MM.1S (cell line): ENCODE results near the gene PDXK.

Experiments used
- EZH2 ChIP-seq: fragments of 300-600 bp; sonication (generic); optimal IDR thresholded peaks from 2 replicates; pipeline ENCODE3; 2017; ENCODE audit warnings: low read depth, mild to moderate bottlenecking, antibody characterized with exemption, low read length, mixed read lengths
- EZH2phosphoT487 ChIP-seq: fragments of 300-600 bp; sonication (generic); IDR thresholded peaks from 2 replicates; pipeline ENCODE4 v1.6.1; 2018; ENCODE audit warnings: antibody characterized with exemption, low read length
- TF ChIP-seq, protein P1 (sequence below): fragments of 300-600 bp; sonication (generic); IDR thresholded peaks from 2 replicates; pipeline ENCODE4 v1.5.1; 2016; ENCODE audit warnings: antibody characterized with exemption, low read length, mixed read lengths

DNA sequence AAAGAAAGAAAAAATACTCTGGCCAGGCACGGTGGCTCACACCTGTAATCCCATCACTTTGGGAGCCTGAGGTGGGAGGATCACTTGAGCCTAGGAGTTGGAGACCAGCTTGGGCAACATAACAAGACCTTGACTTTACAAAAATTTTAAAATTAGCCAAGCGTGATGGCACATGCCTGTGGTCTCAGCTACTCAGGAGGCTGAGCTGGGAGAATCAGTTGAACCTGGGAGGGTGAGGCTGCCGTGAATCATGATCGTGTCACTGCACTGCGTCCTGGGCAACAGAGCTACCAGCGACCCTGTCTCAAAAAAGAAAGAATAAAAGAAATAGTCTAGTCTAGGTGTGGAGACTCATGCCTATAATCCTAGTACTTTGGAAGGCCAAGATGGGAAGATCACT is 37.3 kb upstream of the PDXK start:
- no peak for TF ChIP-seq EZH2phosphoT487
- TF ChIP-seq, protein P1, sequence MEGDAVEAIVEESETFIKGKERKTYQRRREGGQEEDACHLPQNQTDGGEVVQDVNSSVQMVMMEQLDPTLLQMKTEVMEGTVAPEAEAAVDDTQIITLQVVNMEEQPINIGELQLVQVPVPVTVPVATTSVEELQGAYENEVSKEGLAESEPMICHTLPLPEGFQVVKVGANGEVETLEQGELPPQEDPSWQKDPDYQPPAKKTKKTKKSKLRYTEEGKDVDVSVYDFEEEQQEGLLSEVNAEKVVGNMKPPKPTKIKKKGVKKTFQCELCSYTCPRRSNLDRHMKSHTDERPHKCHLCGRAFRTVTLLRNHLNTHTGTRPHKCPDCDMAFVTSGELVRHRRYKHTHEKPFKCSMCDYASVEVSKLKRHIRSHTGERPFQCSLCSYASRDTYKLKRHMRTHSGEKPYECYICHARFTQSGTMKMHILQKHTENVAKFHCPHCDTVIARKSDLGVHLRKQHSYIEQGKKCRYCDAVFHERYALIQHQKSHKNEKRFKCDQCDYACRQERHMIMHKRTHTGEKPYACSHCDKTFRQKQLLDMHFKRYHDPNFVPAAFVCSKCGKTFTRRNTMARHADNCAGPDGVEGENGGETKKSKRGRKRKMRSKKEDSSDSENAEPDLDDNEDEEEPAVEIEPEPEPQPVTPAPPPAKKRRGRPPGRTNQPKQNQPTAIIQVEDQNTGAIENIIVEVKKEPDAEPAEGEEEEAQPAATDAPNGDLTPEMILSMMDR: no peak
- TF ChIP-seq EZH2: no peak
